Stimulated activated CD4-positive, alpha-beta T cell treated with anti-CD3 and anti-CD28 coated beads, Interleukin-12 subunit alpha, Interleukin-12 subunit beta, amount 100 ng/mL, for 4 hours (primary cell): ENCODE results near the gene WNT5B.
A peak's percentile ranks its signal among the peaks of the same experiment; 100 is the strongest.

Experiments
- DNase-seq: peaks from one replicate; pipeline ENCODE4 v3.0.0-alpha.2; 2020

Gene WNT5B

GRCh38 chr12:1656902-1657301 is 27.9 kb downstream of the WNT5B start:
- DNase-seq = no peak

DNA sequence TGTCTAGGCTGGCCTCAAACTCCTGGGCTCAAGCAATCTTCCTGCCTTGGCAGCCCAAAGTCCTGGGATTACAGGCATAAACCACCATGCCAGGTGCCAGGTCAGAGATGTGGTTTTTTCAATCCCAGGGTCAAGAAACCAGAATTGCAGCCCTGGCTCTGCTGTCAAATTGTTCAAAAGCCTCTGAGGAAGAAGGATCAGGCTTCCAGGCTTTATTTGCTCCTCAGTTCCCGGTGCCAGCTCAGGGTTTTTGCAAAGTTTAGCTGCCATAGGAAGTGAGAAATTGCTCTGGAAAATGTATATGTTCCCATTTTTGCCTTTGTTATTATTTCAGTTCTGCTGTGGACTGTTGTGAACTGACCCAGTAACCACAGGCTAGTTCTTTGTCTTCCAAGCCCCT is 28.7 kb downstream of the WNT5B start:
- no peak for DNase-seq

DNA sequence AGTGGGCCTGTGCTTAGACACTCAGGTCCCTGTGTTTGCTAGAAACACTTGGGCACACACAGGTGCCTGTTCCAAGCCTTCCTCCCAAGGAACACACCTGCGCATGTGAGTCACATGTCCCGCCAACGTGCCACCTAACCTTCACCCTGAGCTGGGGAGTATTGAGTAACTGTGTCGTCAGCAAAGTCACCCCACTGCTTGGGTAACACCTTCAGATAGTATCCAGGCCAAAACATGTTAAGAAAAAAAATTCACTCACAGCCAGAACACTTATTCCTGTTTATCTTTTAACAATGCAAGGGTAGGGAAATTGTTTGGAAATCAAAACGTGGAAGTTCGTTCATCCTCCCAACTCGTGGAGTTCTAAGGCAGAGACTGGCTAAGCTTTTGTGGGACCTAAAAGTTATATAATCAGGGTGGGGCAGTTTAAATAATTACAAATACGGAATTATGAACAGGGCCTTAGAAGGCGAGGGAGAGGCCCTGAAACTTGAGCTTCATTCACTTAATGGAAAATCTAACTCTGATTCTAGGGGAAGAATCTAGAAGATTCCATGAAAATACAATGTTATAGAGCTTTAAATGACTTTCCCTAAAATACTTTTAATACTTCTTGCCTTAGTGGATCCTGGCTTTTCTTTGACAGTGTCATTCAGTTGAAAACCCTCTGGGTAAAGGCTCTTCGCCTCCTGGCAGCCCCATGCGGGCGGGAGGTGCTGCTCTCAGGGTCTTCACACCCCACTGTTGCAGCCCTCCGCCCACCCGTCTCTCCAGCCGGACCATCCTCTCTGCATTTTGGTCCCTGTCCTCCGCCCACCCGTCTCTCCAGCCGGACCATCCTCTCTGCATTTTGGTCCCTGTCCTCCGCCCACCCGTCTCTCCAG is 31.5 kb downstream of the WNT5B start:
- peak; percentile 22 for DNase-seq

- peak; percentile 74 for DNase-seq
Measured at GRCh38 chr12:1661553-1662335, 32.7 kb downstream of the WNT5B start.

DNA sequence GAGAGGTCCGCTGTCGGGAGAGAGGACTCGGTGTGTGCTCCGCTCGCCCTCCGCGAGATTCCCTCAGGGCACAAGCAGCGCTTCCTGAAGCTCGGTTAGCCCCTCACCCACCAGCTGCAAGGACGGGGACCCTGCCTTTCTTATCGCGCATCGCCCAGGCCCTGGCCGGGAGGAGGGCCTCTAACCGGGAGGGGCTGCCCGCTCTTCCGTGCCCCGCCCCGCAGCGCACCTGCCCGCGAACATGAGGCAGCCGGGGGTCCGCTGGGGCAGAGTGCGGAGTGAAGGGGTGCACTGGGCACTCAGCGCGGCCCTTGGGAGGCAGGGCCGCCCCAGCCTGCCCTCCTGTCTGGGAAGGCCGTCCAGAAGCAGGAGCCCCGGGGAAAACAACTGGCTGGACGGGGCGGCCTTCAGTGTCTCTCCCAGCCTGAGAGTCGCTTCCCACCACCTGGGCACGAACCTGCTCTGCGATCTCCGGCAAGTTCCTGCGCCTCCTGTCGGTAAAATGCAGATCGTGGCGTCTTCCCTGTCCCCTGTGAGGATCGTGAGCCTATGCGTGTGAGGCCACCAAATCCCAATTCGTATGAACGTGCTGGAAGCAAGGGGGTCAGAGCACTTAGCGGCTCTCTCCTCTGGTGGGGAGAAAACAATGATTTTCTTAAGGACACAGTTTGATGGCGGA is 33.9 kb downstream of the WNT5B start:
- peak; percentile 13 for DNase-seq

DNA sequence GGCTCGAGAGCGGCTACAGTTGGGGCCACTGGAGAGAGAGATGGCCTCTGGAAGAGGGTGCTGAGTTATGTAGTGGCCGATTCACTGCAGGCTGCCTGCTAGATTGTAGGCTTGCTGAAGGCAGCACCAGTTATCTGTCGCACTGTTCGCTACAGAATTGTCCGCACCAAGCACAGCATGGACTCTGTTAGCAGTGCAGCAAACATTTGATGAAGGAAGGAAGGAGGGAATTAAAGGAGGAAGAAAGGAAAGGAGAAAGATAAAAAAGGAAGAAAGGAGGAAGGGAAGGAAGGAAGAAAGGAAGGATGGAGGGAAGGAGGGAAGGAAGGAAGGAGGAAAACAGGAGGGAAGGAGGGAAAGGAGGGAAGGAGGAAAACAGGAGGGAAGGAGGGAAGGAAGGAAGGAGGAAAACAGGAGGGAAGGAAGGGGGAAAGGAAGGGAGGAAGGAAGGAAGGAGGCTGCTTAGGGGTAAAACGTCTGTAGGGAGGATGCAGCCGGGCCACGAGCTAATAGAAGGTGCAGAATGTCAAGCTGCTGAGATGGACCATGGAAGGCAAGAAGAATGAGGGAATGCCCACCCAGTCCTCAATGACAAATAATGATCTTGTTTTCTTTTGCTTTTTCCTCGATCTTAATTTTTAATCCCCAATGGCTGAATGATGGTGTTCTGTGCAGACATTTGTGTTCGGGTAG is 34.6 kb downstream of the WNT5B start:
- DNase-seq = no peak

DNA sequence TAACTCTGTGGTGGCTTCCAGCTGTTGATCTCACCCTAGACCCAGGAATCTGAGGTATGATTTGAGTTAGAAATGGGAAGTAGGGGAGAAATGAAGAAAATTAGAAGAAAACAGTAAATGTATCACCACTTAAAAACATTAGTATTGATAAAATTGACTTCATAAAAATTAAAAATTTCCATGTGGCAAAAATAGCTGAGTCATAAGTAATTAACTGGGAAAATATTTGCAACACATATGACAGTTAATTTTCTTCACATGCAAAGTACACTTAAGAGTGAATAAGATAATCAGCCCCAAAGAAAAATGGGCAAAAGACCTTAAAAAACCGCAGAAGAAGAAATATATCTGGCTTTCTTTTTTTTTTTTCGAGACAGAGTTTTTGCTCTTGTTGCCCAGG is 36.3 kb downstream of the WNT5B start:
- DNase-seq = no peak

DNA sequence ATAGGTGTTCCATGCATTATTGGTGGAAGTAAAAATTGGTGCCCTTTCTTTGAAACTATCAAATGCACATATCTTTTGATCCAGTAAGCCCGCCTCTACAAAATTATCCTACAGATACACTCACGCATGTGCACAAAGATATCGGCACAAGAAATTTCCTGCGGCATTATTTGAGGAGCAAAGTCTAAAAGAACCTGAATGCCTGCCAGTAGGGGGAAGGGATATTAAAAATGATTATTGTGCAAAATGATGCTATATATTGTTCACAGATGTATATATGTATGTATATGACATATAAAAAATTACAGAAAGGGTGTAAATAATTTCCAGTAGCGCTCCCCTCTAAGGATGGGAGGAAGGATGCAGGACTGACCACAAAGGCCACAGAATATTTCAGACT is 37.2 kb downstream of the WNT5B start:
- DNase-seq = no peak

- no peak for DNase-seq
Measured at GRCh38 chr12:1666685-1667162, 37.7 kb downstream of the WNT5B start.

GRCh38 chr12:1668833-1669543 is 40.0 kb downstream of the WNT5B start:
- no peak for DNase-seq

GRCh38 chr12:1670358-1671268 is 41.6 kb downstream of the WNT5B start:
- DNase-seq = no peak

- no peak for DNase-seq
Measured at GRCh38 chr12:1676043-1676442, 47.0 kb downstream of the WNT5B start.

DNA sequence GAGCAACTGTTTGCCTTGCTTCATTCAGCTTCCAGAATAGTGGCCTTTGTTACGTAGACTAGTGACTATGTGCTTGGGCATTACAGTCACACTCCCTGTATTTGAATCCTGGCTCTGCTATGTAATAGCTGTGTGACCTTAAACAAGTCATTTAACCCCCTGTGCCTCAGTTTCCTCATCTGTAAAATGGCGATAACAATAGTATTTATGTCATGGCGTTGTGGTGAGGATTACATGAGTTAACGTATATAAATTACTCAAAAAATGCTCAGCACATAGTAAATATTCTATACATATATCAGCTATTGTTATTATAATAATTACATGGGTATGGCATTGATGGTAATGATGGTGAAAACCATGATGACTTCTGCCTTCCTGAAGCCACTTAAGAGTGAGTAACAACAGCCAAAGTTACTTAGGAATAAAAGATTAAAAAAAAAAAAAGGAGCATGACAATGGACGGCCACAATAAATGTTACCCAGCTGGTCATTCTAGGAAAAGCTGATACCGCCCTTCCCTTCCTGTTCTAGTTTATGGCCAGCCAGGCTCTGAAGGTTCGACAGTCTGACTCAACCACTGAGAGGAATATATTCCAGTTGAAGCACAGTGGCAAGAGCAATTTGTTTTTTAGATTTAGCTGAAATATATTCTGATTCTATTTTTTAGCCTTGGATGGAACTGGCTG is 51.9 kb downstream of the WNT5B start:
- no peak for DNase-seq

GRCh38 chr12:1681493-1681807 is 52.4 kb downstream of the WNT5B start:
- DNase-seq = no peak

GRCh38 chr12:1688086-1688710 is 59.2 kb downstream of the WNT5B start:
- no peak for DNase-seq

DNA sequence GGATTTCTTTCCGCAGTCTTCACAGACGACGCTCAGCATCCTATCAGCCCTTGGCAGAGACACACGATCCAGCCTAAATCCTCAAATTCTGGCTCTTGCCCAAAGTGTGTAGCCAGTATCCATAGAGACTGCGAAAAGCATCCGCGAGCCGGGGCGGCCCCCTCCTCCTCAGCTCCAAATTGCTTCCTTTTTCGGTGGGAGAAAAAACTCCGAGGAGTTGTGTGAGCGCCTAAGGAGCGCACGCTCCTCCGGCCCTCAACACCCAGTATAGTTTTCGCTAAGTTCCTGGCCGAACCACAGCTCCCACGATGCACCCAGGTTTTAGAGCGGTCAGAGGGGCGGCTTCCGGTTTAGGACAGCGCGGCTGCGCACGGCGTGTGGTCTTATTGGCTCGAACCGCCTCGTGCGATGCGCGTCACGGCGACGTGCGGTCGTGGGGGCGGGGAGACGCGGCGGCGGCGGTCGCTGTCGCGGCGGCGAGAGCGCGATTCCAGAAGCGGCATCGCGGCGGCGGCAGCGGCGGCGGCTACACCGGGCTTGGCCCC is 61.6 kb downstream of the WNT5B start, which contains the start of gene ADIPOR2:
Gene ADIPOR2, plus strand, starts transcription at position 493 of the 545 bp plus-strand sequence. CDS start 63,274 bp downstream, outside the sequence.
- DNase-seq = peak; percentile 92

- DNase-seq = peak; percentile 30
Measured at GRCh38 chr12:1691123-1692007, 62.3 kb downstream of the WNT5B start.

- DNase-seq = no peak
Measured at GRCh38 chr12:1692226-1692625, 63.2 kb downstream of the WNT5B start.
